ENCODE data around the gene TTYH3. TPM values are rescaled to one million over a fixed set of nuclear protein-coding genes. Genes with fewer than 3 reads are reported as not detected.

Gene TTYH3
- total RNA-seq, 1 experiment from 2014 or later: 122 TPM

DNA sequence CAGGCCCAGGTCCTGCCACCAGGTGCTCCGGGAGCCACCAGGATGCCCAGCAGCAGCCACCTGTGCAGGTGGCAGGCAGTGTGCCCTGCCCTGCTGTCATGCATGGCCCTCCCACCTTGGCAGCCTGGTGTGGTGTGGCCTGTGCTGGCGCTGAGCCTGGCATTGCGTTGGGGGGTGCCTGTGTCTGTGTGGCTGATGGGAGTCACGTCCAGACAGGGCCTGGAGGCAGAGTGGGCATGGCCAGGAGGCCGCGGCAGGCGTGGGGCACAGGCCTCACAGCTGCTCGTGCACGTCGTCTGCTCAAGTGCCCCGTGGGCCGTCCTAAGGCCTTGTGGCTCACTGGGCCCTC lies 8.7 kb downstream of the TTYH3 start:
- Histone ChIP-seq H2BK20ac (ENCODE audit: low read depth, low read length, poor library complexity, severe bottlenecking) (no peak overlapping the region), H3K4me1 (ENCODE audit: insufficient read depth, low read length) (peaks cover 1% of the 10 kb centered on the region; the same call in 1 of the 2 replicates), H4K20me1 (ENCODE audit: control insufficient read depth, insufficient read depth, insufficient read length) (peaks cover 4% of the 10 kb centered on the region), H2BK12ac (ENCODE audit: insufficient read length, low read depth, low read length) (no peak overlapping the region), H3K79me2 (ENCODE audit: insufficient read depth, low read length) (peaks cover 14% of the 10 kb centered on the region; the same call in 1 of the 2 replicates), H3K14ac (ENCODE audit: insufficient read depth, low read length) (peak overlapping the region; percentile 79), H3K23ac (ENCODE audit: insufficient read length, low read depth, low read length) (no peak overlapping the region), H3K23me2 (ENCODE audit: insufficient read length, low read depth, low read length, poor library complexity, severe bottlenecking) (no peaks in the 10 kb centered on the region), H3K9me3 (ENCODE audit: control insufficient read depth, low read depth, low read length) (no peaks in the 10 kb centered on the region), H4K91ac (ENCODE audit: insufficient read length, low read depth, low read length) (no peak overlapping the region), H2AK5ac (ENCODE audit: insufficient read length, low read length) (no peak overlapping the region), H3K56ac (ENCODE audit: insufficient read length, low read depth, low read length) (no peak overlapping the region), H2AFZ (ENCODE audit: low read length) (no peak overlapping the region), H2BK120ac (ENCODE audit: low read depth, low read length, poor library complexity, severe bottlenecking) (no peak overlapping the region), H3K27ac (ENCODE audit: insufficient read length, low read depth, low read length) (no peak overlapping the region), H3K4me2 (ENCODE audit: insufficient read depth, insufficient read length, low read length) (no peak overlapping the region), H3K9ac (ENCODE audit: extremely low read depth, insufficient read length, low read length) (no peak overlapping the region), H4K5ac (ENCODE audit: insufficient read length, low read depth, low read length) (no peak overlapping the region), H2BK15ac (ENCODE audit: low read depth, low read length) (no peak overlapping the region), H3K79me1 (ENCODE audit: insufficient read depth, low read depth, low read length, poor library complexity, severe bottlenecking) (peaks cover under 1% of the 10 kb centered on the region), H2BK5ac (ENCODE audit: insufficient read length, low read length) (no peak overlapping the region), H3K18ac (ENCODE audit: insufficient read length, low read depth, low read length) (no peak overlapping the region), H3K4ac (ENCODE audit: low read depth, low read length) (no peak overlapping the region), H3T11ph (ENCODE audit: low read length) (no peak overlapping the region), H3K27me3 (ENCODE audit: insufficient read depth, low read length) (no peaks in the 10 kb centered on the region), H4K8ac (replicated peaks; ENCODE audit: insufficient read length, low read depth, low read length) (no peak overlapping the region)
- Mint-ChIP-seq H3K9me3 (no peaks in the 10 kb centered on the region), H3K4me3 (no peak overlapping the region), H3K4me1 (peaks cover 18 to 31% of the 10 kb centered on the region in 2 experiments), H3K27ac (peak overlapping the region; percentile 27 to 94 (median 72); a peak in 3 of 7 replicates), H3K27me3 (ENCODE audit: low read depth) (no peaks in the 10 kb centered on the region), H3K36me3 (ENCODE audit: insufficient read depth in 1 of 3, low read depth in 3 of 3) (peaks cover 1 to 4% (median 2%) of the 10 kb centered on the region in 3 experiments; a peak in 3 of 7 replicates)
- no peak for DNase-seq
- WGBS (ENCODE audit: extremely low coverage, insufficient read length, low lambda C conversion rate): no CpG with 5 or more reads among the region's 12 CpGs
- TF ChIP-seq, protein P1, sequence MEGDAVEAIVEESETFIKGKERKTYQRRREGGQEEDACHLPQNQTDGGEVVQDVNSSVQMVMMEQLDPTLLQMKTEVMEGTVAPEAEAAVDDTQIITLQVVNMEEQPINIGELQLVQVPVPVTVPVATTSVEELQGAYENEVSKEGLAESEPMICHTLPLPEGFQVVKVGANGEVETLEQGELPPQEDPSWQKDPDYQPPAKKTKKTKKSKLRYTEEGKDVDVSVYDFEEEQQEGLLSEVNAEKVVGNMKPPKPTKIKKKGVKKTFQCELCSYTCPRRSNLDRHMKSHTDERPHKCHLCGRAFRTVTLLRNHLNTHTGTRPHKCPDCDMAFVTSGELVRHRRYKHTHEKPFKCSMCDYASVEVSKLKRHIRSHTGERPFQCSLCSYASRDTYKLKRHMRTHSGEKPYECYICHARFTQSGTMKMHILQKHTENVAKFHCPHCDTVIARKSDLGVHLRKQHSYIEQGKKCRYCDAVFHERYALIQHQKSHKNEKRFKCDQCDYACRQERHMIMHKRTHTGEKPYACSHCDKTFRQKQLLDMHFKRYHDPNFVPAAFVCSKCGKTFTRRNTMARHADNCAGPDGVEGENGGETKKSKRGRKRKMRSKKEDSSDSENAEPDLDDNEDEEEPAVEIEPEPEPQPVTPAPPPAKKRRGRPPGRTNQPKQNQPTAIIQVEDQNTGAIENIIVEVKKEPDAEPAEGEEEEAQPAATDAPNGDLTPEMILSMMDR (conservative IDR thresholded peaks at IDR 0.05): no peak
